Neural cell (in vitro differentiated cells): ENCODE measurements around the gene GFM1.
A peak's percentile ranks its signal among the peaks of the same experiment; 100 is the strongest.

ENCODE experiments used
- SMC3 ChIP-seq: fragments of 450-650 bp; conservative IDR thresholded peaks from 2 replicates; pipeline ENCODE4 v1.6.1; 2014; ENCODE audit warnings: antibody characterized with exemption, mild to moderate bottlenecking, moderate library complexity; ENCODE audit not compliant: poor library complexity
- TF ChIP-seq, protein P1 (sequence below): fragments of 450-650 bp; IDR thresholded peaks from 2 replicates; pipeline ENCODE4 v1.5.1; 2014; ENCODE audit warnings: antibody characterized with exemption, mild to moderate bottlenecking, moderate library complexity; ENCODE audit not compliant: poor library complexity, severe bottlenecking

DNA sequence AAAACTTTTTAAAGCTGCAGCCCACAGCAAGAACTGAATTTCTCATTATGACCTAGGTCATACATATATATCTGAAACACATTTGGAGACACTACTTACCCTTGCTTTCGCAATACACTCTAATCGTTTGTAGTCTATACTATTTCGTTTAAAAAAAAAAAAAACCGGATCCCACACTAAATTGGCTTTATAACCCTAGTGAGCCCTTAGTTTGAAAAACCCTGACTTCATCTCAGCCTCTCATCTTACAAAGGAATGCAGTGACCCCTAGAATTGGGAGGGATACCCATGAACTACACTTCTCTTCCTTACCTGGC lies 83.7 kb downstream of the GFM1 start:
- TF ChIP-seq, protein P1, sequence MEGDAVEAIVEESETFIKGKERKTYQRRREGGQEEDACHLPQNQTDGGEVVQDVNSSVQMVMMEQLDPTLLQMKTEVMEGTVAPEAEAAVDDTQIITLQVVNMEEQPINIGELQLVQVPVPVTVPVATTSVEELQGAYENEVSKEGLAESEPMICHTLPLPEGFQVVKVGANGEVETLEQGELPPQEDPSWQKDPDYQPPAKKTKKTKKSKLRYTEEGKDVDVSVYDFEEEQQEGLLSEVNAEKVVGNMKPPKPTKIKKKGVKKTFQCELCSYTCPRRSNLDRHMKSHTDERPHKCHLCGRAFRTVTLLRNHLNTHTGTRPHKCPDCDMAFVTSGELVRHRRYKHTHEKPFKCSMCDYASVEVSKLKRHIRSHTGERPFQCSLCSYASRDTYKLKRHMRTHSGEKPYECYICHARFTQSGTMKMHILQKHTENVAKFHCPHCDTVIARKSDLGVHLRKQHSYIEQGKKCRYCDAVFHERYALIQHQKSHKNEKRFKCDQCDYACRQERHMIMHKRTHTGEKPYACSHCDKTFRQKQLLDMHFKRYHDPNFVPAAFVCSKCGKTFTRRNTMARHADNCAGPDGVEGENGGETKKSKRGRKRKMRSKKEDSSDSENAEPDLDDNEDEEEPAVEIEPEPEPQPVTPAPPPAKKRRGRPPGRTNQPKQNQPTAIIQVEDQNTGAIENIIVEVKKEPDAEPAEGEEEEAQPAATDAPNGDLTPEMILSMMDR: peak; percentile 32
- TF ChIP-seq SMC3: peak; percentile 17
